OCI-LY1 (cell line): ENCODE data around the gene DPP6.

Source experiments
- CTCF ChIP-seq: fragments of 200-600 bp; sonication (generic), shearing (Covaris generic); IDR thresholded peaks from 2 replicates; pipeline ENCODE4 v1.5.1; 2017; ENCODE audit warnings: mild to moderate bottlenecking, antibody characterized with exemption, low read length, moderate library complexity, mixed read lengths
- EZH2 ChIP-seq: fragments of 200-600 bp; sonication (generic), shearing (Covaris generic); IDR thresholded peaks from 2 replicates; pipeline ENCODE4 v1.8.0; 2017; ENCODE audit warnings: borderline replicate concordance, mixed run types, mild to moderate bottlenecking, antibody characterized with exemption, low read length, moderate library complexity, mixed read lengths

GRCh38 chr7:154183482-154183881 is 131.3 kb downstream of the DPP6 start:
- TF ChIP-seq EZH2 (no peak), CTCF (no peak)
